H1 (cell line): ENCODE measurements around the gene GLIPR2.

Experiments used
- CHD2 ChIP-seq: IDR thresholded peaks from 2 replicates; pipeline ENCODE4 v1.6.1; 2012; ENCODE audit warnings: low read length, improper control_type of control experiment
- CTCF ChIP-seq, 3 experiments: IDR thresholded peaks; 1 replicate in 2 of 3; 2 replicates in 1 of 3; pipeline versions ENCODE4 v1.5.1 to v1.6.1; 2011; ENCODE audit warnings: low read length in 3 of 3, mild to moderate bottlenecking in 3 of 3, inconsistent platforms in 2 of 3, low read depth in 1 of 3, moderate library complexity in 1 of 3; ENCODE audit not compliant: insufficient read depth in 1 of 3; ENCODE audit errors: control extremely low read depth in 1 of 3
- RFX5 ChIP-seq: IDR thresholded peaks from 2 replicates; pipeline ENCODE4 v1.6.1; 2011; ENCODE audit warnings: low read depth, low read length, improper control_type of control experiment, borderline replicate concordance

GRCh38 chr9:36121971-36122370 is 14.6 kb upstream of the GLIPR2 start:
- TF ChIP-seq CTCF (IDR thresholded peaks at IDR 0.05; ENCODE audit: control extremely low read depth in 1 of 3, insufficient read depth in 1 of 3, low read depth in 1 of 3, low read length in 3 of 3) (no peak), RFX5 (no peak), CHD2 (no peak)
